SIG-M5 (cell line): ENCODE results near the gene BEND5.

Experiments
- DNase-seq: peaks from one replicate; lab custom pipeline; 2025; lab: John Stamatoyannopoulos, UW

Gene BEND5

GRCh38 chr1:48679859-48680258 is 96.8 kb downstream of the BEND5 start:
- no peak for DNase-seq

- DNase-seq, result no peak
Observed at GRCh38 chr1:48678710-48679505, 97.8 kb downstream of the BEND5 start.
